Suppressor macrophage treated with lipopolysaccharide for 4 hours (primary cell): ENCODE measurements around the gene SLMAP.
A peak's percentile ranks its signal among the peaks of the same experiment; 100 is the strongest.
"Not testable (repeated sequence)": the region's sequence is repeated elsewhere in the genome, so short reads cannot be mapped to it uniquely, and the experiment has no call there.

ENCODE experiments used
- DNase-seq: peaks from one replicate; pipeline ENCODE4 v3.0.0-alpha.2; 2020

The SLMAP gene

GRCh38 chr3:57794501-57794900, 38.4 kb downstream of the SLMAP start:
- no peak for DNase-seq

GRCh38 chr3:57794951-57795350, 38.8 kb downstream of the SLMAP start:
- DNase-seq: no peak

- no peak for DNase-seq
These were observed 40.2 kb downstream of the SLMAP start for GRCh38 chr3:57796261-57796660.

GRCh38 chr3:57797701-57798487, 41.8 kb downstream of the SLMAP start:
- no peak for DNase-seq

- DNase-seq: peak; percentile 35
These were observed 47.6 kb downstream of the SLMAP start for GRCh38 chr3:57803647-57804081.

- no peak for DNase-seq
These were observed 49.2 kb downstream of the SLMAP start for GRCh38 chr3:57805266-57805665.

GRCh38 chr3:57805674-57806073, 49.6 kb downstream of the SLMAP start:
- no peak for DNase-seq

- not testable (repeated sequence) for DNase-seq
These were observed 50.1 kb downstream of the SLMAP start for GRCh38 chr3:57806195-57806594.

- DNase-seq: no peak
These were observed 53.0 kb downstream of the SLMAP start for GRCh38 chr3:57808961-57809608.

- DNase-seq: no peak
These were observed 53.5 kb downstream of the SLMAP start for GRCh38 chr3:57809609-57809968.

GRCh38 chr3:57810048-57810447, 53.9 kb downstream of the SLMAP start:
- no peak for DNase-seq

GRCh38 chr3:57810471-57811137, 54.5 kb downstream of the SLMAP start:
- no peak for DNase-seq

- DNase-seq: no peak
These were observed 58.9 kb downstream of the SLMAP start for GRCh38 chr3:57815036-57815435.

- DNase-seq: no peak
These were observed 60.5 kb downstream of the SLMAP start for GRCh38 chr3:57816471-57817095.

- no peak for DNase-seq
These were observed 62.7 kb downstream of the SLMAP start for GRCh38 chr3:57818772-57819171.

GRCh38 chr3:57820479-57820878, 64.4 kb downstream of the SLMAP start:
- no peak for DNase-seq

- no peak for DNase-seq
These were observed 65.7 kb downstream of the SLMAP start for GRCh38 chr3:57821765-57822164.

GRCh38 chr3:57822686-57823085, 66.6 kb downstream of the SLMAP start:
- DNase-seq: no peak

GRCh38 chr3:57825116-57825515, 69.0 kb downstream of the SLMAP start:
- no peak for DNase-seq

- DNase-seq: no peak
These were observed 70.3 kb downstream of the SLMAP start for GRCh38 chr3:57826245-57826951.

GRCh38 chr3:57826952-57827723, 71.0 kb downstream of the SLMAP start:
- peak; percentile 37 for DNase-seq

GRCh38 chr3:57827757-57828156, 71.6 kb downstream of the SLMAP start:
- no peak for DNase-seq
